ENCODE data around the gene ABHD17C.

The ABHD17C gene

DNA sequence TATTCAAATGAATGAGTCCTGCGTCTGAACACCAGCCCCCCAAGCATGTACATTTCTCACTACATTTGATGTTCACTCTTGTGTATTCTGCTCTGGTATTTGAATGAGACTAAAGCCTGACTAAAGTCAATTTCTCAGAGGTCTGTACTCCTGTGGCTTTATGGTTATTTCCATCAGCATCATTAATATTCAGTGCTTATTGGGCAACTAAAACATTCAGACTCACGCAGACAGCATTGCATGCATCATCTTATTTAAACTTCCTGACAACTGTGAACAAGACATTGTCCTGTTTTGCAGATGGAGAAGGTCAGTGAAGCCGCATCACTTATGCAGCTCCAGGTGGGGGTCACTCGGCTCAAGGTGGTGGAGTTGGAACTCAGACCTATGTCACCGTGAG lies 95.1 kb downstream of the ABHD17C start:
- DNase-seq: no peak

DNA sequence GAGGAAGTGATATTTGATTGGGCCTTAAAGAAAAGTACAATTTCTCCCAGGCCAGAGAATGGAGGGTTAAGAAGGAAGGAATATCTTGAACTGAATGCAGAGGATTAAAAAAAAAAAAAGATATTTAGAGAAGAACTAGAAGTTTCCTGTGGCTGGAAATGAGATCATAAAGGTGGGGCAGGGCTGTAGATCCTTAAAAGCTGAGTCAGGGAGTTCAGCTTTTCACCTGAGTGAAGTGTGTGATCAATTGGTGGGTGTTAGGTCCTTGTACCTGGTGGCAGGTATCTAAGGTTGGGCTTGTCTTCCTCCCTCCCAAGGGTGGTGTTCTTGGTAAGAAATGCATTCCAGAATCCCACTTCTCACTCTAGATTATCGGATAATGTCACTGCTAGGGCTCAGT lies 95.9 kb downstream of the ABHD17C start:
- DNase-seq: no peak

DNA sequence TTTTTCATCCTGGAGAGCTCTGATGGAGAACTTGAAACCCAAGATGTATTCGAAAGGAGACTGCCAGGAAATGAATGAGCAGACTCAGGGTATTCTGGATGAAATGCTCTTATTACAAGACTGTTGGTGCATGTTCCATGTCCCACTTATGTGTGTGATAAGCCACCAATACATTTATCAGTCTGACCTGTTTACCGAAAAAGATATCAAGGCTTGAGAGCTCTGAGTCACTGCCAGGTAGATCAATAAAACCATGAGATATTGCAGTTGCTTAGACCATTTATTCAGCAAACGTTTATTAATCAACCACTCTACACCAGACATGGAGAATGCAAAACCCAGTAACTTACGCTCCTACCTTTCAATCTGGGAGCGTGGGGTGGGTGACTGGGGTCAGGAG lies 101.3 kb downstream of the ABHD17C start:
- no peak for DNase-seq

DNA sequence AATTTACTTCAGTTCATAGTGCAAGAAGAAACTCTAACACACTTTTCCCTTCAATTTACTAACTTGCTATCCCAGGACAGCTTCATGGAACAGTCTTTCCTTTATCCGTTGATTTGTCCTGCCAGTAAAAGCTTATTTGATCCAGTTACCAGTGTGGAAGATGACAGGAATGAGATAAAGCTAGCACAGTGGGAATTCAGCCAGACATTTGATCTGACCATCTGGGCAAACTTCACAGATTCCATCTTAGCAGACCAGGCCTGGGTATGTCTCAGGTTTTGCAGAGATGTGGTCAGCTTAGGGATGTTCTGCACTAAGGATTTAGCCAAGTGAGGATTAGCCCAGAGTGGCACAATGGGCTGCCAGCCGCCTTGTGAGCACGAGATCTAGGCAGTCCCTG lies 103.8 kb downstream of the ABHD17C start:
- DNase-seq: no peak

DNA sequence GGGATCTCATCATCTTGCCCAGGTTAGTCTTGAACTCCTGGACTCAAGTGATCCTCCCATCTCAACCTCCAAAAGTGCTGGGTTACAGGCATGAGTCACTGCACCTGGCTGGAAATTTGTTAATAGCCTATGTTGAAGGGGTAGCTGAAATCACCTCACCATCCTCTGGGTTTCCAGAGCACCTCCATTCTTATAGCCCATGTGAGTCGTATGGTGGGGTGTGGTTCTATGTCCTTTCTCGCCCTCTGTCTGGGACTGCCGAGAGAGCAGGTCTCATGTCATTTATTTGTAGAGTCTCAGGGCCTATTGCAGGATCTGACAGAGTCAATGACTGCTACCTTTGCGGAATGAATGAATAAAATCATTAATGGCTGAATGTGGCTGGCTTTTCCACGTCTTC lies 105.0 kb downstream of the ABHD17C start:
- DNase-seq: no peak

DNA sequence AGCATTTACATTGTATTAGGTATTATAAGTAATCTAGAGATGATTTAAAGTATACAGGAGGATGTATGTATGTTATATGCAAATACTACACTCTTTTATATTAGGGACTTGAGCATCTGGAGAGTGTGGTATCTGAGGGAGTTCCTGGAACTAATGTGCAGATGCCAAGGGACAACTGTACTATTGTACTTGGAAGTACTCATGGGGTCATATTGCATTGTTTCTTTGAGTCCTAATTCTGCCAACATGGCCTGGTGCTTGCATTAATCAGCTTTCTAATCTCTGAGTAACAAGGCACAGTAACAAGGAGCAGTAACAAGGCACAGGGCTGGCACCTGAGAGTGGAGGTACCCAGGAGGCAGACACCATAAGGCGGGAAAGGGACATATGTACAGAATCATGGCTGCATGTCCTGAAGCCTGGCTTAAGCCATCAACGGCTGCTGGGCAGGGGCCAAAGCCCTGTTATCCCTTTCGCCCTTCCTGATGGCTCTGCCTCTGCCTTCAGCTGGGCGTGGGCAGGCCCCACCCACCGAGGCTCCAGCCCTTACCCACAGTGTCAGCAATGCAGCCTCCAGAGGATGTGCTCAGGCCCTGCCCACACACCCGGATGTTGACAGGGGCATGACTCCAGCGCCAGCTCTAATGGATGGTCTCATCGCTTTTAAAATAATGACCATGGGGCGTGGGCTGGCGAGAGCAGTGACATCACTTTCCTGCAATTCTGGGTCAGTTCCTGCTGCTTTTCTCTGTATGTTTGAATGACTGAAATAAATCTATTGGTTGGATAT lies 107.0 kb downstream of the ABHD17C start:
- no peak for DNase-seq

DNA sequence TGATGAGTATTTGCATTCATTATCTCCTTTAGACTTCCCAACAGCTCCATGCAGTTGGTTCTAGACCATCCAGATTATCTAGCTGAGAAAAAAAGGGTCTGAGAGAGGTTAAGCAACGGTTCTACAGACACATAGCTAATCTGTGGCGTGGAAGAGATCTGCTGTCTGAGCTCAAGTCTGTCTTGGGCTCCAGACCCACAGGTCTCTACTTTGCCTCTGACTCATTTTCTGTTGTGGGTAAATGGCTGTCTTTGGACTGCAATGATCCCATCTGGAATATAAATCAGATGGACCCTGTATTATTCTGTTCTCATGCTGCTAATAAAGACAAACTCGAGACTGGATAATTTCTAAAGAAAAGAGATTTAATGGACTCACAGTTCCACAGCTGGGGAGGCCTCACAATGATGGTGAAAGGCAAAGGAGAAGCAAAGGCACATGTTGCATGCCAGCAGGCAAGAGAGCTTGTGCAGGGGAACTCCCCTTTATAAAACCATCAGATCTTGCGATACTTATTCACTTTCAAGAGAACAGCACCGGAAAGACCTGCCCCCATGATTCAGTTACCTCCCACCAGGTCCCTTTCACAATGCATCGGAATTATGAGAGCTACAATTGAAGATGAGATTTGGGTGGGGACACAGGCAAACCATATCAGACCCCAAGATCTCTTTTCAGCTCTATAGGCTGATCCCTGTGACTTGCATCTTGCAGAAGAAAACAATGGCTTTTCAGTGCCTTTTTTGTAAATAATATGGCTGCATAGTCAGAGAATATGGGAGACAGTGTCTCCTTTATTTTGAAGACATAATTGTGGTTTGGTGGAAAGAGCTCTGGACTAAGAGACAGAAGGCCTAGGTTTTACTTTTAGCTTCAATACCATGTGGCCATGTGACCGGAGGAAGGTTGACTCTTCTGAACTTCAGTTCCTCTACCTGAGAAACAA lies 108.7 kb downstream of the ABHD17C start:
- DNase-seq: no peak

GRCh38 chr15:80804970-80805495 lies 109.9 kb downstream of the ABHD17C start:
- DNase-seq: no peak
